SK-N-MC (cell line): ENCODE measurements around the gene LHX6.

Experiments used
- EZH2 ChIP-seq: fragments of 200-600 bp; sonication (generic); IDR thresholded peaks from one replicate; pipeline ENCODE4 v1.6.1; 2017; ENCODE audit warnings: antibody characterized with exemption
- FOXP2 ChIP-seq: optimal IDR thresholded peaks from 2 replicates; pipeline ENCODE3; 2011; ENCODE audit warnings: mild to moderate bottlenecking, moderate library complexity; ENCODE audit not compliant: insufficient read depth; ENCODE audit errors: extremely low read length, control extremely low read depth
- POLR2AphosphoS5 ChIP-seq: IDR thresholded peaks from 2 replicates; pipeline ENCODE4 v1.6.1; 2012; ENCODE audit warnings: mild to moderate bottlenecking, low read depth, low read length, borderline replicate concordance

DNA sequence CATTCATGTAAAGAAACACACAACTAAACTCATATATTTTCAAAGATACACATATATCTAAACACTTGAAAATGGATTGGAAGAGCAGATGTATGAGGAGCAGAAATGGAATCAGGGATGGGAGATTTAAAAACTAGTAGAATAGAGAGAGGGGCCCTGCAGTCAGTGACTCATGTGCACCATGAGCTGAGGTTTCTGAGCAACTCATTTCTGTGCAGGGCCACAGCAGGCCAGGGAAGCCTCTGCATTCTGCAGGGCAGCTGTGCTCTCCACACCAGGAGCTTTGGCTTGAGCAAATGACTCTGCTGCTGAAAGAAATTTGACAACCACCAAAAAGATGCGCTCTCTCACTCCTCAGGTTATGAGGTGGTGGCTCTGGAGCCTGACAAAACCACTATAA lies 27.1 kb downstream of the LHX6 start:
- TF ChIP-seq POLR2AphosphoS5 (no peak), EZH2 (no peak), FOXP2 (no peak)
